HepG2 (cell line): ENCODE results near the gene NUDCD3. TPM values are rescaled to one million over a fixed set of nuclear protein-coding genes. Genes with fewer than 3 reads are reported as not detected.

Source experiments
- DMTF1 ChIP-seq: sonication (generic); formaldehyde crosslinking; IDR thresholded peaks from 2 replicates; pipeline ENCODE4 v1.4.0; 2020; ENCODE audit warnings: mild to moderate bottlenecking, missing genetic modification reagents
- ERF ChIP-seq: IDR thresholded peaks from 2 replicates; pipeline ENCODE4 v1.6.1; 2018; ENCODE audit warnings: missing biosample characterization, missing genetic modification reagents
- ETS1 ChIP-seq: sonication (generic); formaldehyde crosslinking; IDR thresholded peaks from 2 replicates; pipeline ENCODE4 v1.4.0; 2020; ENCODE audit warnings: missing genetic modification reagents
- FOXA1 ChIP-seq, 2 experiments: fragments of 450-650 bp in 1 of 2; sonication (generic) in 1 of 2; formaldehyde crosslinking in 1 of 2; IDR thresholded peaks; 2 replicates each; pipeline versions ENCODE4 v1.4.0 to v1.6.1; 2016 to 2020; ENCODE audit warnings: missing genetic modification reagents in 1 of 2
- FOXA3 ChIP-seq: IDR thresholded peaks from 2 replicates; pipeline ENCODE4 v1.6.1; 2016; ENCODE audit warnings: missing genetic modification reagents, missing compliant biosample characterization
- NR0B2 ChIP-seq: sonication (generic); formaldehyde crosslinking; IDR thresholded peaks from 2 replicates; pipeline ENCODE4 v1.4.0; 2020; ENCODE audit warnings: mild to moderate bottlenecking, missing genetic modification reagents
- ONECUT2 ChIP-seq: sonication (generic); formaldehyde crosslinking; IDR thresholded peaks from 2 replicates; pipeline ENCODE4 v1.4.0; 2020; ENCODE audit warnings: missing genetic modification reagents
- SATB2 ChIP-seq: sonication (generic); formaldehyde crosslinking; IDR thresholded peaks from 2 replicates; pipeline ENCODE4 v1.5.0; 2020; ENCODE audit warnings: missing genetic modification reagents
- SIX1 ChIP-seq: sonication (generic); formaldehyde crosslinking; IDR thresholded peaks from 2 replicates; pipeline ENCODE4 v1.4.0; 2020; ENCODE audit warnings: missing genetic modification reagents, borderline replicate concordance
- SIX4 ChIP-seq: sonication (generic); formaldehyde crosslinking; IDR thresholded peaks from 2 replicates; pipeline ENCODE4 v1.4.0; 2020; ENCODE audit warnings: missing genetic modification reagents
- TEAD2 ChIP-seq: sonication (generic); formaldehyde crosslinking; IDR thresholded peaks from 2 replicates; pipeline ENCODE4 v1.9.0; 2021; ENCODE audit warnings: missing genetic modification reagents
- ZFX ChIP-seq: sonication (generic); formaldehyde crosslinking; IDR thresholded peaks from 2 replicates; pipeline ENCODE4 v1.4.0; 2020; ENCODE audit warnings: mild to moderate bottlenecking, low read depth, missing genetic modification reagents, moderate library complexity
- ZKSCAN5 ChIP-seq: sonication (generic); formaldehyde crosslinking; IDR thresholded peaks from 2 replicates; pipeline ENCODE4 v1.5.1; 2020; ENCODE audit warnings: mild to moderate bottlenecking, missing genetic modification reagents
- ZMAT5 ChIP-seq: sonication (generic); formaldehyde crosslinking; IDR thresholded peaks from 2 replicates; pipeline ENCODE4 v1.5.0; 2020; ENCODE audit warnings: mild to moderate bottlenecking, low read depth, missing genetic modification reagents, borderline replicate concordance
- ZNF329 ChIP-seq: sonication (generic); formaldehyde crosslinking; IDR thresholded peaks from 2 replicates; pipeline ENCODE4 v1.9.0; 2021; ENCODE audit warnings: low read depth, mild to moderate bottlenecking, missing genetic modification reagents
- ZNF33B ChIP-seq: sonication (generic); formaldehyde crosslinking; IDR thresholded peaks from 2 replicates; pipeline ENCODE4 v1.5.1; 2020; ENCODE audit warnings: mild to moderate bottlenecking, missing genetic modification reagents
- ZNF354B ChIP-seq: sonication (generic); formaldehyde crosslinking; IDR thresholded peaks from 2 replicates; pipeline ENCODE4 v1.8.0; 2022; ENCODE audit warnings: mild to moderate bottlenecking, missing genetic modification reagents
- ZNF564 ChIP-seq: sonication (generic); formaldehyde crosslinking; IDR thresholded peaks from 2 replicates; pipeline ENCODE4 v1.8.1; 2023; ENCODE audit warnings: mild to moderate bottlenecking, missing genetic modification reagents
- ZNF652 ChIP-seq: IDR thresholded peaks from 2 replicates; pipeline ENCODE4 v1.6.1; 2016; ENCODE audit warnings: low read depth, borderline replicate concordance
- polyA plus RNA-seq, 8 experiments: library from polyadenylated mRNA; depleted of rRNA in 3 of 8; stranded (reverse) in 7 of 8; unstranded in 1 of 8; fragments of >200 nt; fragmentation: Illumina TruSeq in 4 of 8; extraction: Trizol in 4 of 8; gene quantifications; 2 replicates each; pipeline versions ENCODE4 v1.2.1 to v1.2.3, GENCODE V29; 2011 to 2016; ENCODE audit warnings: low read depth in 4 of 8, missing spikeins in 1 of 8, mixed read lengths in 1 of 8; ENCODE audit not compliant: insufficient read depth in 1 of 8
- total RNA-seq, 5 experiments: library from RNA; depleted of rRNA; stranded (reverse); fragments of >200 nt; fragmentation: Illumina TruSeq; extraction: Trizol; gene quantifications; 2 replicates each; pipeline ENCODE4 v1.2.3, GENCODE V29; 2016; ENCODE audit warnings: low read depth in 1 of 5
- TF ChIP-seq, protein P1 (sequence below): sonication (generic); formaldehyde crosslinking; IDR thresholded peaks from 2 replicates; pipeline ENCODE4 v1.5.1; 2020; ENCODE audit warnings: mild to moderate bottlenecking, missing genetic modification reagents, moderate library complexity
- TF ChIP-seq, protein P2 (sequence below): sonication (generic); formaldehyde crosslinking; IDR thresholded peaks from 2 replicates; pipeline ENCODE4 v1.8.1; 2023; ENCODE audit warnings: mild to moderate bottlenecking, missing genetic modification reagents

Gene NUDCD3
- total and polyA plus RNA-seq, 2 of the 13 experiments (the other 11 are each of a cell fraction or from before 2014, with no cell fraction given), result 20.8 to 49.9 TPM

- TF ChIP-seq, protein P1, sequence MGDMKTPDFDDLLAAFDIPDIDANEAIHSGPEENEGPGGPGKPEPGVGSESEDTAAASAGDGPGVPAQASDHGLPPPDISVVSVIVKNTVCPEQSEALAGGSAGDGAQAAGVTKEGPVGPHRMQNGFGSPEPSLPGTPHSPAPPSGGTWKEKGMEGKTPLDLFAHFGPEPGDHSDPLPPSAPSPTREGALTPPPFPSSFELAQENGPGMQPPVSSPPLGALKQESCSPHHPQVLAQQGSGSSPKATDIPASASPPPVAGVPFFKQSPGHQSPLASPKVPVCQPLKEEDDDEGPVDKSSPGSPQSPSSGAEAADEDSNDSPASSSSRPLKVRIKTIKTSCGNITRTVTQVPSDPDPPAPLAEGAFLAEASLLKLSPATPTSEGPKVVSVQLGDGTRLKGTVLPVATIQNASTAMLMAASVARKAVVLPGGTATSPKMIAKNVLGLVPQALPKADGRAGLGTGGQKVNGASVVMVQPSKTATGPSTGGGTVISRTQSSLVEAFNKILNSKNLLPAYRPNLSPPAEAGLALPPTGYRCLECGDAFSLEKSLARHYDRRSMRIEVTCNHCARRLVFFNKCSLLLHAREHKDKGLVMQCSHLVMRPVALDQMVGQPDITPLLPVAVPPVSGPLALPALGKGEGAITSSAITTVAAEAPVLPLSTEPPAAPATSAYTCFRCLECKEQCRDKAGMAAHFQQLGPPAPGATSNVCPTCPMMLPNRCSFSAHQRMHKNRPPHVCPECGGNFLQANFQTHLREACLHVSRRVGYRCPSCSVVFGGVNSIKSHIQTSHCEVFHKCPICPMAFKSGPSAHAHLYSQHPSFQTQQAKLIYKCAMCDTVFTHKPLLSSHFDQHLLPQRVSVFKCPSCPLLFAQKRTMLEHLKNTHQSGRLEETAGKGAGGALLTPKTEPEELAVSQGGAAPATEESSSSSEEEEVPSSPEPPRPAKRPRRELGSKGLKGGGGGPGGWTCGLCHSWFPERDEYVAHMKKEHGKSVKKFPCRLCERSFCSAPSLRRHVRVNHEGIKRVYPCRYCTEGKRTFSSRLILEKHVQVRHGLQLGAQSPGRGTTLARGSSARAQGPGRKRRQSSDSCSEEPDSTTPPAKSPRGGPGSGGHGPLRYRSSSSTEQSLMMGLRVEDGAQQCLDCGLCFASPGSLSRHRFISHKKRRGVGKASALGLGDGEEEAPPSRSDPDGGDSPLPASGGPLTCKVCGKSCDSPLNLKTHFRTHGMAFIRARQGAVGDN, result peak; percentile 53
- TF ChIP-seq NR0B2 (CRISPR knock-in tag) (no peak), SIX1 (CRISPR knock-in tag) (no peak), ZNF564 (CRISPR knock-in tag) (no peak), DMTF1 (no peak), FOXA3 (CRISPR knock-in tag) (0 out of 2 replicates have a peak, but pooled peaks have one; percentile 9), ERF (CRISPR knock-in tag) (no peak), ZNF652 (no peak), ETS1 (CRISPR knock-in tag) (no peak), ZMAT5 (no peak), SIX4 (no peak), FOXA1 (IDR thresholded peaks at IDR 0.05) (no peak), FOXA1 (CRISPR knock-in tag; IDR thresholded peaks at IDR 0.05) (peak; percentile 43), ZKSCAN5 (CRISPR knock-in tag) (no peak), ZNF354B (CRISPR knock-in tag) (no peak), TEAD2 (CRISPR knock-in tag) (no peak), SATB2 (CRISPR knock-in tag) (no peak), ZFX (CRISPR knock-in tag) (peak; percentile 40; the same call in 1 of the 2 replicates), ZNF33B (CRISPR knock-in tag) (no peak), ZNF329 (CRISPR knock-in tag) (no peak), ONECUT2 (CRISPR knock-in tag) (no peak)
- TF ChIP-seq, protein P2, sequence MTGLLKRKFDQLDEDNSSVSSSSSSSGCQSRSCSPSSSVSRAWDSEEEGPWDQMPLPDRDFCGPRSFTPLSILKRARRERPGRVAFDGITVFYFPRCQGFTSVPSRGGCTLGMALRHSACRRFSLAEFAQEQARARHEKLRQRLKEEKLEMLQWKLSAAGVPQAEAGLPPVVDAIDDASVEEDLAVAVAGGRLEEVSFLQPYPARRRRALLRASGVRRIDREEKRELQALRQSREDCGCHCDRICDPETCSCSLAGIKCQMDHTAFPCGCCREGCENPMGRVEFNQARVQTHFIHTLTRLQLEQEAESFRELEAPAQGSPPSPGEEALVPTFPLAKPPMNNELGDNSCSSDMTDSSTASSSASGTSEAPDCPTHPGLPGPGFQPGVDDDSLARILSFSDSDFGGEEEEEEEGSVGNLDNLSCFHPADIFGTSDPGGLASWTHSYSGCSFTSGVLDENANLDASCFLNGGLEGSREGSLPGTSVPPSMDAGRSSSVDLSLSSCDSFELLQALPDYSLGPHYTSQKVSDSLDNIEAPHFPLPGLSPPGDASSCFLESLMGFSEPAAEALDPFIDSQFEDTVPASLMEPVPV, result no peak
Measured at GRCh38 chr7:44375236-44375699, 115.2 kb downstream of the NUDCD3 start (continued).
